Activated T-cell treated with anti-CD3 and anti-CD28 coated beads, Interleukin-2, amount 50 U/mL, for 48 hours (primary cell): ENCODE data around the gene MAJIN.
"Not testable (repeated sequence)": the region's sequence is repeated elsewhere in the genome, so short reads cannot be mapped to it uniquely, and the experiment has no call there.

ENCODE experiments used
- DNase-seq, 2 experiments: peaks; one replicate each; pipeline ENCODE4 v3.0.0-alpha.2; 2020

Gene MAJIN

DNA sequence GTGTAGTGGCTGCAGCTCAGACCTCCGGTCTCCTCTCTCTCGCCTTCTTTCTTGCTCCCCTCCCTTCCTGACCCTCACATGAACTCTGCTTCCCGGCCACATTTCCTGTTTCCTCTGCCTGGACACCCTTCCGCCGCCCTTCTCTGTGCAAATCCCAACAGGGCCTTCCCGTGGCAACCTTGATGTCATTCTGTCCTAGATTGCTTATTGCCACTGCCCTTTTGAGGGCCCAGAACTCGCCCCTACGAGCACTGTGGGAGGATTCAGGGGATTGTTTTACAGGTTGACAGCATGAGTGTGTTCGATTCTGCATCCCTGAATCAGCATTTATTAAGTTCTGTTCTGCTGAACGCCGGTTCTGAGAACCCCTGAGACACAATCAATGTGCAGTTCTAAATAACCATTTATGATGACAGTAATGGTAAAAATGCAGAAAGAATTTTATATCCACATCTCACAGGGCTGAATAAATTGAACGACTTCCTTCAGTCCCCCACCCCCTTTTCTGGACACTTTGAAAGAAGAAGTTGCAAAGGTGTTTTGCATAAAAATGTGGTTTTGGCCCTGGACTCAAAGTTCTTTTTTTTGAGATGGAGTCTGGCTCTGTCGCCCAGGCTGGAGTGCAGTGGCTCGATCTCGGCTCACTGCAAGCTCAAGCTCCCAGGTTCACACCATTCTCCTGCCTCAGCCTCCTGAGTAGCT lies 18.5 kb upstream of the MAJIN start:
- no peak for DNase-seq

DNA sequence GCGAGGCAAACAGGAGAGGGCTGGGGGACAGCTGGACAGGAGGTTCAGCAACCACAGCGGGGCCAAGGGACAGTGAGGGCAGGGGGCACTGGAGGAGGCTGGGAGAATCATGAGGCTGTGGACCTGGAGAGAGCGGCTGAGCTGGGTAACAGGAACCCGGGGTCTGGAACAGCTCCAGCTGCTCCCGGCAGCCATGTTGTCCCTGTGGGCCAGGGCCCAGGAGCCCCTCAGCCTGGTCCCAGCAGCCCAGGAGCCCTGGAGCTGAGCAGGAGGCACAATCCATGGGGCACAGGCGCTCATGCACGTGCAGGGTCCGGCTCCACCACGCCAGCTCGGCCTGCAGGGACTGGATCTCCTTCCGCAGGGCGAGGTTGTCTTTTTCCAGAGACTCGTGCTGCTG lies 17.5 kb upstream of the MAJIN start:
- DNase-seq, result no peak

DNA sequence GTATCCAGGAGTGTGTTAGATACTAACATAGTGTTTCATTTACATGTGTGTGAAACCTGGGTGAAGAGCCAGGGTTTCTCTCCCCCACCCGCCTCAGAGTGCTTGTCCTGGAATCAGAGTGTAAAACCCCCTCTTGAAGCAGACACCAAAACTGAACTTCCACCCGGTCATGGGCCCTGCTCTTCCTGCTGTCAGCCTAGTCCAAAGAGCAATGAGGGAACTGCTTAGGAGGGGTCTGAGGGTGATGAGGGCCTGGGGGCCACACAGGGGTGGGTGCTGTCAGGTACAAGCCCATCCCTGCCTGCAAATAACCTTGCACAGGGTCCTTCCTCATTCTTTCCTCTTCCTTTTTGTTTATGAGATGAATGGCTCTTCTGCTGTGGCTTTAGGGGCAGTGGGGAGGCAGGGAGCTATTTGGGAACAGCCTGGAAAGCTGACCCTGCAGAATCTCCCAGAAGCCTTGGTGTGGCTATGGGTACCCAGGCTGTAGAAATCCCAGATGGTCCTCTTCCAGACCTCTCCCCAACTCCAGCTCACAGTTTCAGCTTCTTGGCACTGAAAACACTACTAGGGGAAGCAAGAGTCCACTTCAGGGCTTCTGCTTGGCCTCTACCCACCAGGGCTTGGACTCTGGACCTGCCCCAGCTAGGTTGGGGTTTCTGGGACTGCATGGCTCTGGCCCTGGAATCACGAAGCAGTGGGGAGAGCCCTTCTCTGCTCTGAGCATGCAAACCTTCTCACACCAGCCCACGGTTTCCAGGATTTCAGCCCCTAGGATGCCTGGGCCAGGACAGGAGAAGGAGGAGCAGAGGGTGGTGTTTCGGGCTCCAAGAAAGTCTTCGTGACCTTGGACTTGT lies 16.3 kb upstream of the MAJIN start:
- no peak for DNase-seq

DNA sequence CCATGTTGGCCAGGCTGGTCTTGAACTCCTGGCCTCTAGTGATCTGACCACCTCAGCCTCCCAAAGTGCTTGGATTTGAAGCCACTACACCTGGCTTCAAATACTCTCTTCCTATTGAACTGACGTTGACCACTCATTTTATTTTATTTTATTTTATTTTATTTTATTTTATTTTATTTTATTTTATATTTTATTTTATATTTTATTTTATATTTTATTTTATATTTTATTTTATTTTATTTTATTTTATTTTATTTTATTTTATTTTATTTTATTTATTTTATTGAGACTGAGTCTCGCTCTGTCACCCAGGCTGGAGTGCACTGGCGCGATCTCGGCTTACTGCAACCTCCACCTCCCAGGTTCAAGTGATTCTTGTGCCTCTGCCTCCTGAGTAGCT lies 11.4 kb upstream of the MAJIN start:
- not testable (repeated sequence) for DNase-seq

DNA sequence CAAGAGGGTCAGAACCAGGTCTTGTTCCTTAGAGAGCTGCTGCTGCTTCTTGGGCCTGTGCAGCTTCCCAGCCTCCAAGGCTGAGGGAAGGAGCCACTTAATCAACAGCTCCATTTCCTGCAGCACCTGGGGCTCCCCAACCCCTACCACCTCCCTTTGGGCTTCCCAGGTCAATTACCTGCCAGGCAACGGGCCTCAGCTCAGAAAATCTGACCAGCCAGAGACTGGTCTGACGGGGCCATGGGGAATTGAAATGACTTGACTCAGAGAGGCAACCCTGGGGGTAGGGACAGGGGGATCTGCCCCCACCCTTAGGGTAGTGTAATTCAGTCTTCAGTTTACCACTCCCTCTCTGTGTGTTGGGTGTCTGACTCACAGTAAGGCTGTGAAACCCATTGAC lies 4.7 kb upstream of the MAJIN start:
- DNase-seq, result no peak

DNA sequence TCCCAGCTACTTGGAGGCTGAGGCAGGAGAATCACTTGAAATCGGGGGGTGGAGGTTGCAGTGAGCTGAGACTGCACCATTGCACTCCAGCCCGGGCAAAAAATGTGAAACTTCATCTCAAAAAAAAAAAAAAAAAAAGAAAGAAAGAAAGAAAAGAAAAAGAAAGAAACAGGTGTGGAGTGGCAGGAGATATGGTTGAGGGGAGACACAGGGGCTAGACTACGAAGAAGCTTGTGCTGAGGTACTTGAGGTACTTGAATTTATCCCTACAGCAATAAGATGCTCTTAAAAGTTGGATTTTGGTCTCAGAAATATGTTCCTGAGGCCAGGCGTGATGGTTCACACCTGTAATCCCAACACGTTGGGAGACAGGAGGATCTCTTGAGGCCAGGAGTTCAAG lies 2.2 kb upstream of the MAJIN start:
- DNase-seq, result no peak

DNA sequence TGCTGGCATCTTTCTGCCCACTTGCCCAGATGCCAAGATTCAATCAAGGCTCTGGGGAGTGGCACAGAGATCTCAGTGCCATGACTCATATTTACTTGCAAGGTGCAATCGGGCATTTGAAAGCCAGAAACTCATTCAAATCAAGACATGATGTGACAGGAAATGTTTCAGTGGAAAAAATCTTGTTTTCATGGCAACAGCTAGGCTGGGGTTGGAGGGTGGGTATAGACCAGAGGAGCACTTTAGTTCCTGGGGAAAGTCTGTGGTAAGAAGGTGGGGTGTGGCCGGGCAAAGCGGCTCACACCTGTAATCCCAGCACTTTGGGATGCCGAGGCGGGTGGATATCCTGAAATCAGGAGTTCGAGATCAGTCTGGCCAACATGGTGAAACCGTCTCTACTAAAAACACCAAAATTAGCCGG lies 1.2 kb downstream of the MAJIN start:
- DNase-seq, result peak; percentile 68 to 69

DNA sequence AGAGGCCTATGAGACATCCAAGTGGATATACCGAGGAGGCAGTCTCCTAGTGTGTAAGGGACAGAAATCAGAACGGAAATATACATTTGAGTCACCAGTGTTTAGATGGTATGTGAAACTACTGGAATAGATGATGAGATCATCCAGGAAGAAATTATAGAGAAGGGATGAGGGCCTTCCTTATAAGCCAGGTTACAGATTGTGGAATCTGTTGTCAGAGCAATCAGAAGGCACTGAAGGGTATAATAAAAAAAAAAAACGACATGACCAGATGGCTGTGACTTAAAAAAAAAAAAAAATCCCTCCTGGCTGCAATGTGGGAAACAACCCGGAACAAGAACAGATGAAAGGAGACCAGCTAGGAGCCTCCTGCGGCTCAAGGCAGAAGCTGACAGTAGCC lies 2.7 kb downstream of the MAJIN start:
- no peak for DNase-seq

DNA sequence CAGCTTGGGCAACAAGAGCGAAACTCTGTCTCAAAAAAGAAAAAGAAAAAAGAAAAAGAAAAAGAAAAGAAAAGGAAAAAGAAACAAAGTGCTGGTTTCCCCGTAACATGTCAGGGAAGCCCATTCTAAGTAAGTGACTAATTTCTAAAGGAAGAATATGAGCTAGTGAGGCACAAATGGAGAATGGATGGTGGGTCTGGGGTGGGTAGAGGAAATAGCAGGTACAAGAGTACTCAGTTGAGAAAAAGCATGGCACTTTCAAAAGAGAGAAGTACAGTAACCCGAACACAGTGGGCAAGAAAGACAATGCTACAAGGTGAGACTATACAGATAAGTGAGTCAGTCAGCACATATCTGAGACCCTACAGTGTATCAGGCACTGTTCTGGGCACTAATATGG lies 4.5 kb downstream of the MAJIN start:
- DNase-seq, result no peak

DNA sequence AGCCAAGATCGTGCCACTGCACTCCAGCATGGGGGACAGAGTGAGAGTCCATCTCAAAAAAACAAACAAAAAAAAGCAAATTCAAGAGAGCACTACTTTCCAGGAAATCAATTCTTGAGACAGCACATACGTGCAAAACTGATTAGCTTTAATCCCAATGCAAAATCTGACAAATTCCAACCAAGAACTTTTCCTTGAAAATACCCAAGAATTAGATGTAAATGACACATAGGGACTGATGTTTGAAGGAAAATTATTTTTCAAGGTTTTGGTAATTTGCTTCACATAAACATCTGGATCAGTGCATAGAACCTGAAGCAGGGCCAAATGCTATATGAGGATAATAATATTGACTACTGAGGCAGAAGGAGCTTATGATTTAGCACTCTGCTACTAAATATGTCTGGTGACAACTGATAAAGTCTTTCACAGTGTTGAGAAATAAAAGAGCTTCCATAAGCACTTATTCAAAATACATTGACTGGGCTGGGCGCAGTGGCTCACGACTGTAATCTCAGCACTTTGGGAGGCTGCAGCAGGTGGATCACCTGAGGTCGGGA lies 8.8 kb downstream of the MAJIN start:
- DNase-seq, result no peak

DNA sequence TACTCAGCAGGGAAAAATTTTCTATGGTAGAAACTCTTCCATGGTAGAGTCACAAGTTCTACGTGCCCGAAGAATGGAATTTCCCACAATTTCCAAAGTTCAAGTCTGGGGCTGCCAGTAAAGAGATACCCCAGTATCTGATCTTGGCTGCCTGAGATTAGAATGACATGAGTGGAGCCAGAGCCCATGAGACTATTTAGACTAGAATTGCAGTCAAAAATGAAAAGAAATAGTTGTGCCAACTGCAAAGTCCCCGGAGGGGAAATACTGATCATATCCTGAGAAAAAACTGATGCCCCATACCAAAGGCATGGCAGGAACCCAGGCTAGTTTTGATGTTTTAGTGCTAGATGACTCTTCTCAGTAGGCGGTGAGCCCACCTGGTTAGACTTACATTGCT lies 11.2 kb downstream of the MAJIN start:
- no peak for DNase-seq

DNA sequence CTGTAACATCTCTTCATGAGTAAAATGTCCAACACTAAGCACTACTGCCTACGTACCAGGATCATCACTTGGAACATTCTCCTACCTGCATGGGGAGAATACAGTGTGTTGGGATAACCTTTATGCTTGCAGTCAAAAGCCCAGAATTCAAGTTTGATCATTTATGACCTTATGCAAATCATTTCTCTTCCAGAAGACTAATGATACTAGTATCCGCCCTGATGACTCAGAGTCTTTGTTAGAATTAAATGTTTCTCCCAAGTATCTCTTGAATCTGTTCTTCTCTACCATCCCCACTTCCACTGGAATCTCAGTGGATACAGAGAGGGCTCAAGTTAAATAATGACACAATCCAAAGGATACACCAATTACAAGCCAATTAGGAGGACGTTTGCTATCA lies 12.4 kb downstream of the MAJIN start:
- DNase-seq, result no peak

DNA sequence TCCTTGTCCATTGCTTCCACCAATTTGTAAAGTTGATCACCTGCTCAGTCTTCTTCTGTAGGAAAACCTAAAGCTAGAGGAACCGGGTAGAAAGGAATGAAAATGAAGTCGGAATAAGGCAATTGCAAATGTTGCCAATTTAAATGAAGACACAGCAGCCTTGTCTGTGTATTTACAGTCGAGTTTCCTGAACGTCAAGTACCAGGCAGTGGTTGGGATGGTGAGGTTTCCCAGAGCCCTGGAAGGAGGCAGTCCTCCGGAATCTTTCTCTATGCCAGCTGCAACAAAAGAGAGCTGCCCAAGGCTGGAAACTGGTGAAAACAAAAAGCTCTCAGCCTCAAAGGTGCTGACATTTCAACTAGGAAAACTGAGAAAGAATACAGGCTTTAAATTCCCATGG lies 17.7 kb downstream of the MAJIN start:
- DNase-seq, result no peak

DNA sequence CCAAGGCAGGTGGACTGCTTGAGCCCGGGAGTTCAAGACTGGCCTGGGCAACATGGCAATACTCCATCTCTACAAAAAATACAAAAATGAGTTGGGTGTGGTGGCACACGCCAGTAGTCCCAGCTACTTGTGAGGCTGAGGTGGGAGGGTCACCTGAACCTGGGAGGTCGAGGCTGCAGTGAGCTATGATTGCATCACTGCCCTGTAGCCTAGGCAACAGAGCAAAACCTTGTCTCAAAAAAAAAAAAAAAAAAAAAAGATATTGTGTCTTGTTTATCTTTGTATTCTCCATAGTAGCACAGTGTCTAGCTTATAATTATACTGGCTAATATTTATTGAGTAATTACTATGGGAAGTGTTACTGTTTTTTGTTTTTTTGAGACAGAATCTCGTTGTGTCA lies 20.4 kb downstream of the MAJIN start:
- DNase-seq, result no peak

DNA sequence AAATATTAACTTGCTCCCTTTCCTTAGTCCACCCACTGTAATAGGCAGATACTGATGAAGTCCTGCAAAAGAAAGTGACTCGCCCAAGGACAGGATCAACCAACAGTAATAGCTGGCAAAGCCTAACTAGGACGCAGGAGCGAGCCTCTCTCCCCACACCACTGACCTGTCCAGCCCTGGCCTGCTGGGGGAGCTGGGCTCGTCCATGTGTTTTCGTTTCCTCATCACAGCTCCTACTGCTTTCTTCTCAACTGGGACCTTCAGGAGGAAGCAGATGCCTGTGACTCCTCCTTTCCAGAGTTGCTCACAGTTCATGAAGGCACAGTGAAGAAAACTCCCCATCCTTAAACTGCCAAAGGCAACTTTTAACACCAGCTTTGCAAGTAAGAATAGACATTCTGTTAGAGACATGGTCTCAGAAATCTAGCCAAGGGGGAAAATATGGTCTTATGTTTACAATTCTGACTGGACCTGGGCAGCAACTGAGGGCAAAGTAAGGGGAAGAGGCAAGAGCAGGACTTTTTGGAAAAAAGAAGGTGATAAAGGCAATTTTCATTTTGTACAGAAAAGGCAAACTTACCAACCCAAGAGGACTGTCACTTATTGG lies 24.6 kb downstream of the MAJIN start:
- no peak for DNase-seq

DNA sequence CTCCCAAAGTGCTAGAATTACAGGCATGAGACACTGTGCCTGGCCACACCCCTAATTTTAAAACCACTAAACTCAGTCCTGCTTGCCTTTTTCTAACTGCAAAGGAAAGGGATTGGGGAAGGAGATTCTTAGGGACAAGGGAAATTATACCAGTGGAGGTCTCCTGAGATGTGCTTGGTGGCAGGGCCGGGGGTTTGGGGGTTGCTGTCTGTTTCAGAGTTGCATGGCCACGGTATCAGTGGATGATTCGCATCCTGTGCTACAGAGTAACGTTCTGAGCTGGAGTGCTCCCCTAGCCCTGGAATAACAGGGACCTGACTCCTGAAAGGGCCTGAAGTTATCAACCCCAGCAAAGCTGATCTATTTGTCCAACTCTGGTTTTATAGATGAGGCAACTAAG lies 35.4 kb downstream of the MAJIN start:
- no peak for DNase-seq

DNA sequence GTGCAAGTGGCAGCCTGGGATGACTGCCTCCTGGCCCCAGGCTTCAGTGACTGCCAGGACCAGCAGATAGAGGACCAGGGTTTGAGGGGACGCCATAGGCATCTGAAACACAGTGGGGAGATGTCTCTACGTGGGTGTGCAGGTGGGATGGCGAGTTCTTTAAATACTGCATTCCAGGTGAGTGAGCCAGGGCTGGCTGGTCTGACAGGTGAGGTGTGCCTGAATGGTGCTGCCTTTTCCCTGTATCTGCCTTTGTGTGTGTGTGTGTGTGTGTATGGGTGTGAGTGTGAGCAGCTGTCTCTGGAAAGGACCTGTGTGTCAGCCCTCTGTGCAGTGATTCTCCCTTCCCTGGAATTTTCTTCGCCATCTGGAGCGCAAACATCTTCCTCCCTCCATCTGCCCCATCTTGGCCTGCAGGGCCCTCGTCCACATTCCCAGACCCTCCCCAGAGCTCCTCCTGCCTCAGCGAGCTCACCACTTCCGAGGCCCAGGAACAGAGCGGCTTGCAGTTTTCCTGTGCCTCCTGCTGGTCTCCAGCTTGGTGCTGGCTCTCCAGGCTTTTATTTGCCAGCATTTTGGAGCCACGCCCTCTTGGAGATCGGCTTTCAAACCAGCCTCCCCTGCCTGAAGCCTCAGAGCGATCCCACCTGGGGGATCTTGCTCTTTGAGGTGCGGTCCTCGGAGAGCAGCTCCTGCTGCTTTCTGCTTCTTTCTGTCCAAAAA lies 36.4 kb downstream of the MAJIN start, which contains the start of gene GPHA2:
Gene GPHA2 (minus strand): TSS at position 535 of the 723 bp plus-strand sequence. CDS start 433 bp downstream, at position 102.
- no peak for DNase-seq

DNA sequence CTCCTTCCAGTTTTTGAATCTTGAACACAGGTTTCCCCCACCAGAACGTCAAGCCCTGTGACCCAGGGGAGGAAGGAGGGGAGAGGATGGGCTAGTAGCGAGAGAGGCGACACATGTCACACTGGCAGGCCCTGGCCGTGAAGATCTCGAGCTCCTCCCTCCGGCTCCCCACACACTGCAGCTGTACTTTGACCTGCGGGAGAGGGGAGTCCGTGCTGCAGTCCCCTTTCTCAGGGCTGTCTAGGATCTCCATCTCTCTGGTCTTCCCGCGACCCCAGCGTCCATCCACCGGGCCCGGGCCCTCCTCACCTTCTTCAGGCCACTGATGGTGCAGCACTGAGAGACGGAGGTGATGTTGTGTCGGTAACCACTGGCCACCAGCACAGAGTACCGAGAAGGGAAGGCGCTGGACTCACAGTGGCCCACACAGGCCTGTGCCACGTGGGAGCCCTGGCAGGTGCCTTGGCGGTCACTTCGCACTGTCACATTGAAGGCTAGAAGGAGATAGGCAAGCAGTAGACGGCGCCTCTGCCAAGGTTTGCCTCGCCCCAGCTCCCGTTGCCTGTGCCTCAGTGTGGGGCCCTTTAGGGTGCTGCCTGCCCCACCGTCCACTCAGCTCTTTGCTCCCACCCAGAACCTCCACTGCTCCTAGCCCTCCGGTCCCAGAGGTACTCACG lies 37.1 kb downstream of the MAJIN start:
- no peak for DNase-seq

DNA sequence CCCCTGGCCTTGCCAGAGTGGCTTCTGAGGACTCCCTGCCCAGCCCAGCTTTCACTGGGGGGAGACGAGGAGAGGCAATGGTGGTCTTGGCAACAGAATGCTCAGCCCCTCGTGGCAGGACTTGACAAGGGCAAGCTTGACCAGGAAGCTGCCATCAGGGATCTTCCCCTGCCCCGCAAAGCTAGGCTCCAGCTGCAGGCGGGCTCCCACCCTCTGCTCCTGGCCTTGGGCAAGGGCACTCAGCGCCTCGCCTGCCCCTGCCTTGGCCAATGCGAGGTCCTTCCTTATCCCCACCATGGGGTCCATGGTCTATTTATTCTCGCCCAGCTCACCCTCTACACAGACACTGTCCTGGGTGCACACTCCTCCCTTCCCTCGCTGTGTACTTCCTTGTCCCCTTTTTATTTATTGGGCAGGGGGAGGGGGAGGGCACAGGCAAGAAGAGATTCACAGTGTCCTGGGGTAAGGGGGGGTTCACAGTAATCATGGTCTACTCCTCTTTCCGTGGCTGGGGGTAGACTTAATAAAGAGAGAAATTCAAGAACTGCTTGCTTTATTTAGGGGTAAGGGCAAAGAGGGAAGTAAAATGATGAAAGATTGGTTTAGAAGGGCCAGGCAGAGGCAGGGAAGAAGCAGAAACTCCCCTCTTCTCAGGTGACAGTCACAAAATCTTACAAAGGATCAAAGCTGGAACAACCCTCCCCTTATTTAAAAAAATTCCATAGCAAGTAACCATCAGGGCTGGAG lies 37.8 kb downstream of the MAJIN start:
- no peak for DNase-seq

DNA sequence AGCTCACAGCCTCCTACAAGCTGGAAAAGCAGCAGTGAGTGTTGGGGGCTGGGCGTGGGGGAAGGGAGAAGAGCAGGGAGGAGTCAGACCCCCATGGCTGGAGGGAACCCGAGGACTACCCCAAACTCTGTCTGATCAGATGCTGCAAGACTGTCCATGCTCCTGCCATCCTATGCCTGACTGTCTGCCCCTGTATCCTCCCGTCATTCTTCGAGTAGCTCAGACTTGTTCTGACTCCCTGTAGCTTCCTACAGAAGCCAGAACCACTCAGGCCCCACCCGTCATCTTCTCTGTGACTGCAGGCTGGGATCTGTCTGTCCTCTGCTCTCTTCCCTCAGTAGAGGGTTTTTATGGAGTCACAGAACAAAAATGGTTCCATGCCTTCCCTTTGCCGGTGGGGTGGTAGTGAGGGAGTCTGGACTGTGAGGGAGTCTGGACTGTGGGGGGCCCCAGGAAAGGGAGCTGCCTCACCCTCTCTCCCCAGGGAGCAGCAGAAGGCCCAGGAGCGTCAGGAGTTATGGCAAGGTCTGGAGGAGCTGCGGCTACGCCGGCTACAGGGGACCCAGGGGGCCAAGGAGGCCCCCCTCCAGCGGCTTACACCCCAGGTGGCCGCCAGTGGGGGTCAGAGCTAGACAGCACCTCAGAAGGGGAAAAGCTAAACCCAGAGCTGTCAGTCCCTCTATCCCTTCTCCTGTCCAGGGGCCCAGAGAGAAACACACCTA lies 38.5 kb downstream of the MAJIN start:
- no peak for DNase-seq

DNA sequence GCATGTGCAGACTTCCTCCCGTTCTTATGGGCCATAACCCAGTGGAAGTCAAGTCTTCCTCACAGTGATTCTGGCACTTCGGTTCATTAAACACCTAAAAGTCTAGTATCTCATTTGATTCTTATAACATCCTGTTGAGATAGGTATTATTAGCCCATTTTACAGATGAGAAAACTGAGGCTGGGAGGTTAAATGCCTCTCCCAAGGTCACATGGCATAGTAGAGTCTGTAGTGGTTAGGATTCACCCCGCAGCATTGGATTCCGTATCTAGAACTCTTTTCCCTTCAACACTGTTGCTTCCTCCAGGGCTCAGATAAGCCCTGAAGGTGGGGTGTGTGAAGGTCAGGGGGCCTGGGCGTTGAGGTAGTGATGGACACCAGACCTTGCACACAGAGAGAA lies 39.6 kb downstream of the MAJIN start:
- DNase-seq, result no peak
